ENCODE results near the gene STARD4.

DNA sequence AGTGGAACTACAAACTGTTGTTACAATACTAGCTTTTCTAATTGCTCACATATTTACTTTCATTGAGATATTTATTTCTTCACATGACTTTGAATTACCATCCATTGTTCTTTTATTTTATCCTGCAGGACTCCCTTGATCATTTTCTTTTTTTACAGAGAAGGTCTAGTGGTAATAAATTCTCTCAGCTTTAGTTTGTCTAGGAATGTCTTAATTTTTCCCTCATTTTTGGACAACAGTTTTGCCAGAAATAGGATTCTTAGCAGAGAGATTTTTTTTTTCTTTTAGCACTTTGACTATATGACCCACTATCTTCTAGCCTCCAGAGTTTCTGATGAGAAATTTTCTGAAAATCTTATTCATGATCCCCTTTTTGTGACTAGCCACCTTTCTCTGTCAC, 47.3 kb upstream of the STARD4 start:
- TF ChIP-seq CTCF (IDR thresholded peaks at IDR 0.05) (no peak), POLR2A (IDR thresholded peaks at IDR 0.05) (no peak)

Measured in lower leg skin (tissue), 3 donors.